AG04450 (cell line): ENCODE measurements around the gene DMD. TPM values are rescaled to one million over a fixed set of nuclear protein-coding genes. Genes with fewer than 3 reads are reported as not detected.

Experiments
- CTCF ChIA-PET: fragments of 300-600, 350-600 bp; formaldehyde crosslinking; extraction: SDS; loops from one replicate; lab custom pipeline; 2022; ENCODE audit warnings: antibody characterized with exemption, inconsistent platforms; lab: Charles Lee
- POLR2A ChIA-PET: fragments of 350-600 bp; formaldehyde crosslinking; extraction: SDS; loops from one replicate; lab custom pipeline; 2021; ENCODE audit warnings: antibody characterized with exemption, inconsistent platforms; lab: Yijun Ruan, JAX
- DNase-seq: peaks from one replicate; pipeline ENCODE4 v3.0.0-alpha.2; 2011; ENCODE audit warnings: low read depth, low spot score
- H3K27ac ChIP-seq: one replicate; pipeline ENCODE4 v1.5.1; 2012; ENCODE audit warnings: low read depth, low read length, control low read depth
- H3K27me3 ChIP-seq: one replicate; pipeline ENCODE4 v1.6.0; 2012; ENCODE audit warnings: low read length; ENCODE audit not compliant: control insufficient read depth, insufficient read depth
- H3K4me3 ChIP-seq: 2 replicates; pipeline ENCODE4 v1.5.1; 2011; ENCODE audit warnings: mild to moderate bottlenecking, low read depth, low read length, control low read depth
- H3K9me3 ChIP-seq: 2 replicates; pipeline ENCODE4 v1.5.1; 2012; ENCODE audit warnings: low read length; ENCODE audit not compliant: control insufficient read depth, insufficient read depth
- CTCF ChIP-seq: IDR thresholded peaks from 2 replicates; pipeline ENCODE4 v1.5.1; 2011; ENCODE audit warnings: low read depth, low read length, control low read depth, inconsistent platforms
- polyA plus RNA-seq: library from polyadenylated mRNA; depleted of rRNA; stranded (reverse); fragments of >200 nt; gene quantifications from 2 replicates; pipeline ENCODE4 v1.2.3, GENCODE V29; 2011

The DMD gene
- polyA plus RNA-seq, 1 experiment: 7.6 TPM

- TF ChIP-seq CTCF: no peak
- Histone ChIP-seq H3K27ac (no peak overlapping the region), H3K9me3 (no peaks in the 10 kb centered on the region), H3K27me3 (no peaks in the 10 kb centered on the region), H3K4me3 (no peak overlapping the region)
- DNase-seq: no peak
- POLR2A ChIA-PET: no interaction called here
- CTCF ChIA-PET: no interaction called here
Observed at GRCh38 chrX:31461266-31461665, 1750.1 kb downstream of the DMD start.

- ChIA-PET CTCF (no interaction called here), POLR2A (no interaction called here)
- Histone ChIP-seq H3K27me3 (no peaks in the 10 kb centered on the region), H3K9me3 (no peaks in the 10 kb centered on the region), H3K27ac (no peak overlapping the region), H3K4me3 (no peak overlapping the region)
- TF ChIP-seq CTCF: no peak
- DNase-seq: no peak
Observed at GRCh38 chrX:31459361-31459760, 1752.0 kb downstream of the DMD start.

- ChIA-PET CTCF (interaction anchor here (0.5 kb wide), 1 partner anchor 13 kb away, joined by 3 read pairs; no protein-coding TSS in a partner anchor), POLR2A (no interaction called here)
- TF ChIP-seq CTCF: no peak
- no peaks in the 10 kb centered on the region for H3K27me3 ChIP-seq
- DNase-seq: no peak
- H3K4me3 ChIP-seq: no peak overlapping the region
- H3K27ac ChIP-seq: no peak overlapping the region
- no peaks in the 10 kb centered on the region for H3K9me3 ChIP-seq
Observed at GRCh38 chrX:31449965-31450364, 1761.4 kb downstream of the DMD start.

GRCh38 chrX:31449081-31449480, 1762.3 kb downstream of the DMD start:
- H3K9me3 ChIP-seq: no peaks in the 10 kb centered on the region
- no peaks in the 10 kb centered on the region for H3K27me3 ChIP-seq
- TF ChIP-seq CTCF: no peak
- POLR2A ChIA-PET: no interaction called here
- no peak overlapping the region for H3K4me3 ChIP-seq
- no peak overlapping the region for H3K27ac ChIP-seq
- CTCF ChIA-PET: no interaction called here
- no peak for DNase-seq

- TF ChIP-seq CTCF: no peak
- POLR2A ChIA-PET: no interaction called here
- Histone ChIP-seq H3K27me3 (no peaks in the 10 kb centered on the region), H3K4me3 (no peak overlapping the region), H3K9me3 (no peaks in the 10 kb centered on the region), H3K27ac (no peak overlapping the region)
- CTCF ChIA-PET: no interaction called here
- DNase-seq: no peak
Observed at GRCh38 chrX:31445542-31445941, 1765.8 kb downstream of the DMD start.
